Hepatocyte (in vitro differentiated cells): ENCODE data around the gene ATIC.

Experiments
- CTCF ChIP-seq: fragments of 200-600 bp; sonication (generic); IDR thresholded peaks from 2 replicates; pipeline ENCODE4 v1.5.1; 2016; ENCODE audit warnings: antibody characterized with exemption, mild to moderate bottlenecking; ENCODE audit not compliant: poor library complexity
- EZH2 ChIP-seq: fragments of 200-600 bp; sonication (generic); IDR thresholded peaks from 2 replicates; pipeline ENCODE4 v1.6.1; 2016; ENCODE audit warnings: antibody characterized with exemption, mild to moderate bottlenecking, borderline replicate concordance

- no peak for TF ChIP-seq CTCF
- TF ChIP-seq EZH2, result no peak
Measured at GRCh38 chr2:215396595-215397313, 84.9 kb downstream of the ATIC start.
